Measurements from ENCODE around the gene A3GALT2. TPM values are rescaled to one million over a fixed set of nuclear protein-coding genes. Genes with fewer than 3 reads are reported as not detected.

The A3GALT2 gene
- polyA plus RNA-seq, 1 of the 3 experiments (the other 2 are of a cell fraction), result 0.07 TPM

GRCh38 chr1:33337441-33337840 is 16.5 kb upstream of the A3GALT2 start:
- TF ChIP-seq FOXJ3 (CRISPR knock-in tag; IDR thresholded peaks at IDR 0.05) (no peak), IRF3 (IDR thresholded peaks at IDR 0.05; ENCODE audit: low read depth, low read length) (no peak), YY1 (IDR thresholded peaks at IDR 0.05; ENCODE audit: low read depth) (no peak), GABPA (IDR thresholded peaks at IDR 0.05; ENCODE audit: low read depth) (no peak), SIN3A (IDR thresholded peaks at IDR 0.05; ENCODE audit: borderline replicate concordance, low read depth, low read length) (no peak), RCOR1 (IDR thresholded peaks at IDR 0.05; ENCODE audit: low read length) (no peak), JUND (IDR thresholded peaks at IDR 0.05) (no peak), EZH2phosphoT487 (IDR thresholded peaks at IDR 0.05; ENCODE audit: borderline replicate concordance, low read depth) (no peak), USF1 (IDR thresholded peaks at IDR 0.05; ENCODE audit: borderline replicate concordance, low read depth) (no peak), CHD2 (IDR thresholded peaks at IDR 0.05; ENCODE audit: low read length, partially characterized antibody) (no peak)
- Histone ChIP-seq H3K9me3 (no peaks in the 10 kb centered on the region), H3K79me2 (ENCODE audit: insufficient read depth) (peaks cover 100% of the 10 kb centered on the region), H2AFZ (ENCODE audit: low read depth) (no peak overlapping the region), H4K20me1 (ENCODE audit: insufficient read depth) (peaks cover 100% of the 10 kb centered on the region), H3K27ac (ENCODE audit: low read depth in 2 of 2, low read length in 1 of 2) (peak overlapping the region; percentile 6 to 44; a peak in 2 of 4 replicates), H3K9me2 (no peaks in the 10 kb centered on the region), H3K4me3 (ENCODE audit: low read depth in 2 of 2, low read length in 1 of 2) (no peak overlapping the region), H3K4me2 (no peak overlapping the region), H3K9ac (no peak overlapping the region), H3K36me3 (replicated peaks in 1 of 2; ENCODE audit: control insufficient read depth in 1 of 2, insufficient read depth in 2 of 2, low read length in 1 of 2) (peaks cover 55 to 61% of the 10 kb centered on the region in 2 experiments), H3F3A (replicated peaks; ENCODE audit: insufficient read depth) (peaks cover 27% of the 10 kb centered on the region), H3K4me1 (ENCODE audit: control insufficient read depth in 1 of 2, insufficient read depth in 2 of 2, low read depth in 1 of 2, low read length in 1 of 2) (peaks cover 53 to 78% of the 10 kb centered on the region in 2 experiments), H3K27me3 (ENCODE audit: insufficient read depth) (no peaks in the 10 kb centered on the region)
- DNase-seq, result no peak
- POLR2A ChIA-PET, result no interaction called here
- WGBS (ENCODE audit: low lambda C conversion rate), result 82% methylated on average over 6 of the region's 6 CpGs
- CTCF ChIA-PET, result interaction anchor here (1.5 to 5.6 kb wide), 2 partner anchors 30 to 42 kb away, joined by 7 to 24 read pairs; no protein-coding TSS in a partner anchor

GRCh38 chr1:33336580-33336979 is 15.7 kb upstream of the A3GALT2 start:
- TF ChIP-seq SMC3 (IDR thresholded peaks at IDR 0.05; ENCODE audit: low read depth, low read length) (no peak), JUND (IDR thresholded peaks at IDR 0.05) (no peak), NRF1 (IDR thresholded peaks at IDR 0.05; ENCODE audit: low read depth, low read length) (no peak), RXRA (IDR thresholded peaks at IDR 0.05; ENCODE audit: borderline replicate concordance, low read depth) (no peak), ELF1 (IDR thresholded peaks at IDR 0.05) (no peak), IRF3 (IDR thresholded peaks at IDR 0.05; ENCODE audit: low read depth, low read length) (no peak), GATA2 (CRISPR knock-in tag; IDR thresholded peaks at IDR 0.05) (no peak), EZH2phosphoT487 (IDR thresholded peaks at IDR 0.05; ENCODE audit: borderline replicate concordance, low read depth) (no peak), CTCF (IDR thresholded peaks at IDR 0.05) (no peak), FOSL2 (IDR thresholded peaks at IDR 0.05; ENCODE audit: borderline replicate concordance, low read depth) (no peak), NFIC (IDR thresholded peaks at IDR 0.05; ENCODE audit: borderline replicate concordance) (no peak)
- H3K9me3 ChIP-seq, result no peaks in the 10 kb centered on the region
- DNase-seq, result no peak
- H3K27me3 ChIP-seq (ENCODE audit: insufficient read depth), result no peaks in the 10 kb centered on the region
- no peaks in the 10 kb centered on the region for H3K9me2 ChIP-seq
- H3K9ac ChIP-seq, result no peak overlapping the region
- peaks cover 60 to 66% of the 10 kb centered on the region in 2 experiments for H3K36me3 ChIP-seq (replicated peaks in 1 of 2; ENCODE audit: control insufficient read depth in 1 of 2, insufficient read depth in 2 of 2, low read length in 1 of 2)
- no peak overlapping the region; a peak in 1 of 4 replicates for H3K27ac ChIP-seq (ENCODE audit: low read depth in 2 of 2, low read length in 1 of 2)
- ChIA-PET POLR2A (no interaction called here), CTCF (interaction anchor here (0.8 to 5.6 kb wide), 4 partner anchors 14 to 134 kb away, joined by 3 to 24 read pairs (median 7); no protein-coding TSS in a partner anchor)
- no peak overlapping the region for H3K4me3 ChIP-seq (ENCODE audit: low read depth in 2 of 2, low read length in 1 of 2)
- no peak overlapping the region for H3K4me2 ChIP-seq
- H4K20me1 ChIP-seq (ENCODE audit: insufficient read depth), result peaks cover 100% of the 10 kb centered on the region
- H2AFZ ChIP-seq (ENCODE audit: low read depth), result no peak overlapping the region
- WGBS (ENCODE audit: low lambda C conversion rate), result 83% methylated on average over 9 of the region's 9 CpGs
- H3K79me2 ChIP-seq (ENCODE audit: insufficient read depth), result peaks cover 100% of the 10 kb centered on the region
- peaks cover 48 to 78% of the 10 kb centered on the region in 2 experiments for H3K4me1 ChIP-seq (ENCODE audit: control insufficient read depth in 1 of 2, insufficient read depth in 2 of 2, low read depth in 1 of 2, low read length in 1 of 2)
- H3F3A ChIP-seq (replicated peaks; ENCODE audit: insufficient read depth), result peaks cover 27% of the 10 kb centered on the region

Data from SK-N-SH (cell line).